Measurements from ENCODE around the gene SURF6.

GRCh38 chr9:133351908-133352634, 16.1 kb upstream of the SURF6 start:
- TF ChIP-seq POLR2AphosphoS5 (IDR thresholded peaks at IDR 0.05; ENCODE audit: low read depth, low read length): peak; percentile 61
- TF ChIP-seq, protein P1, sequence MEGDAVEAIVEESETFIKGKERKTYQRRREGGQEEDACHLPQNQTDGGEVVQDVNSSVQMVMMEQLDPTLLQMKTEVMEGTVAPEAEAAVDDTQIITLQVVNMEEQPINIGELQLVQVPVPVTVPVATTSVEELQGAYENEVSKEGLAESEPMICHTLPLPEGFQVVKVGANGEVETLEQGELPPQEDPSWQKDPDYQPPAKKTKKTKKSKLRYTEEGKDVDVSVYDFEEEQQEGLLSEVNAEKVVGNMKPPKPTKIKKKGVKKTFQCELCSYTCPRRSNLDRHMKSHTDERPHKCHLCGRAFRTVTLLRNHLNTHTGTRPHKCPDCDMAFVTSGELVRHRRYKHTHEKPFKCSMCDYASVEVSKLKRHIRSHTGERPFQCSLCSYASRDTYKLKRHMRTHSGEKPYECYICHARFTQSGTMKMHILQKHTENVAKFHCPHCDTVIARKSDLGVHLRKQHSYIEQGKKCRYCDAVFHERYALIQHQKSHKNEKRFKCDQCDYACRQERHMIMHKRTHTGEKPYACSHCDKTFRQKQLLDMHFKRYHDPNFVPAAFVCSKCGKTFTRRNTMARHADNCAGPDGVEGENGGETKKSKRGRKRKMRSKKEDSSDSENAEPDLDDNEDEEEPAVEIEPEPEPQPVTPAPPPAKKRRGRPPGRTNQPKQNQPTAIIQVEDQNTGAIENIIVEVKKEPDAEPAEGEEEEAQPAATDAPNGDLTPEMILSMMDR (IDR thresholded peaks at IDR 0.05): peak; percentile 77
- no peak for TF ChIP-seq REST (IDR thresholded peaks at IDR 0.05; ENCODE audit: insufficient read depth in 1 of 2, low read depth in 2 of 2, low read length in 1 of 2)
